K562 (cell line): ENCODE data around the gene HOTAIR. TPM values are rescaled to one million over a fixed set of nuclear protein-coding genes. Genes with fewer than 3 reads are reported as not detected.

Source experiments
- ATAC-seq: fragments of 200-7000 bp; cut with Tn5 transposase; 3 replicates; pipeline ENCODE4 v1.9.1; 2020; ENCODE audit warnings: moderate library complexity
- BruUV-seq: library from RNA; stranded (reverse); fragments of 400-500 nt; replicated peaks from 2 replicates; lab custom pipeline; 2021; lab: Mats Ljungman, UMichigan
- CTCF ChIA-PET: fragments of 300-600 bp; formaldehyde crosslinking; extraction: SDS; loops from one replicate; lab custom pipeline; 2021; ENCODE audit warnings: low intra/inter-chr PET ratio; lab: Yijun Ruan, JAX
- POLR2A ChIA-PET: fragments of 300-600, 350-650 bp; sonication (Branson Sonifier 250); formaldehyde crosslinking; extraction: SDS; loops from one replicate; lab custom pipeline; 2021; ENCODE audit warnings: antibody characterized with exemption, inconsistent platforms; lab: Yijun Ruan, JAX
- DNase-seq, 4 experiments: peaks; one replicate each; pipeline versions ENCODE4 v3.0.0 to v3.0.0-alpha.2; 2011 to 2018; ENCODE audit warnings: low spot score in 3 of 4, mixed read lengths in 3 of 4; ENCODE audit errors: extremely low read depth in 1 of 4
- FAIRE-seq: peaks from 2 replicates; lab custom pipeline; 2011; peaks lifted over from hg19 to GRCh38; lab: Jason Lieb, UNC
- H2AFZ ChIP-seq: 2 replicates; pipeline ENCODE4 v1.6.0; 2011; ENCODE audit warnings: low read depth, low read length, control low read depth, inconsistent platforms
- H3K27ac ChIP-seq: fragments of 200-600 bp; 3 replicates; pipeline ENCODE4 v1.8.0; 2011; ENCODE audit warnings: low read depth, mild to moderate bottlenecking, control low read depth, inconsistent platforms, low read length, moderate library complexity, mixed read lengths; ENCODE audit errors: extremely low read depth
- H3K27me3 ChIP-seq, 2 experiments: fragments of 300-600 bp in 1 of 2; 2 replicates in 1 of 2; 3 replicates in 1 of 2; pipeline versions ENCODE4 v1.6.0 to v1.8.0; 2011; ENCODE audit warnings: inconsistent platforms in 2 of 2, low read length in 2 of 2, mild to moderate bottlenecking in 1 of 2, mixed read lengths in 1 of 2, moderate library complexity in 1 of 2; ENCODE audit not compliant: control insufficient read depth in 2 of 2, insufficient read depth in 2 of 2
- H3K36me3 ChIP-seq: fragments of 300-600 bp; 3 replicates; pipeline ENCODE4 v1.8.0; 2011; ENCODE audit warnings: mild to moderate bottlenecking, low read length, inconsistent platforms; ENCODE audit not compliant: control insufficient read depth, insufficient read depth
- H3K4me1 ChIP-seq, 2 experiments: fragments of 200-600 bp in 1 of 2; replicated peaks in 1 of 2; 2 replicates in 1 of 2; 3 replicates in 1 of 2; pipeline versions ENCODE4 v1.5.1 to v1.8.0; 2011; ENCODE audit warnings: inconsistent platforms in 2 of 2, low read length in 2 of 2, mild to moderate bottlenecking in 1 of 2, mixed read lengths in 1 of 2, moderate library complexity in 1 of 2; ENCODE audit not compliant: control insufficient read depth in 2 of 2, insufficient read depth in 2 of 2
- H3K4me2 ChIP-seq: 2 replicates; pipeline ENCODE4 v1.6.1; 2011; ENCODE audit warnings: low read length, control low read depth, inconsistent platforms, mixed read lengths; ENCODE audit not compliant: insufficient read depth
- H3K4me3 ChIP-seq: fragments of 200-600 bp; sonication (generic), shearing (Covaris generic); 2 replicates; pipeline ENCODE4 v1.5.1; 2016; ENCODE audit warnings: control low read depth, inconsistent platforms
- H3K79me2 ChIP-seq: fragments of 200-600 bp; 3 replicates; pipeline ENCODE4 v1.8.0; 2011; ENCODE audit warnings: low read length, inconsistent platforms; ENCODE audit not compliant: control insufficient read depth, insufficient read depth
- H3K9ac ChIP-seq, 2 experiments: 2 replicates each; pipeline versions ENCODE4 v1.6.0 to v1.6.1; 2011; ENCODE audit warnings: low read depth in 2 of 2, low read length in 2 of 2, control low read depth in 1 of 2, inconsistent platforms in 1 of 2, mild to moderate bottlenecking in 1 of 2, mixed read lengths in 1 of 2; ENCODE audit not compliant: insufficient read depth in 1 of 2
- H3K9me1 ChIP-seq: one replicate; pipeline ENCODE4 v1.6.0; 2011; ENCODE audit warnings: inconsistent platforms, mild to moderate bottlenecking, low read length, moderate library complexity; ENCODE audit not compliant: control insufficient read depth, insufficient read depth
- H3K9me3 ChIP-seq: replicated peaks from 2 replicates; pipeline ENCODE4 v1.5.1; 2011; ENCODE audit warnings: low read depth, low read length, inconsistent platforms; ENCODE audit not compliant: control insufficient read depth, insufficient read depth
- H4K20me1 ChIP-seq: replicated peaks from 2 replicates; pipeline ENCODE4 v1.6.1; 2011; ENCODE audit warnings: low read length, inconsistent platforms, mixed read lengths; ENCODE audit not compliant: control insufficient read depth, insufficient read depth
- BRD9 ChIP-seq: fragments of 450-650 bp; IDR thresholded peaks from 2 replicates; pipeline ENCODE4 v1.6.1; 2018; ENCODE audit warnings: low read depth; ENCODE audit not compliant: partially characterized antibody
- CBX2 ChIP-seq: fragments of 200-600 bp; sonication (generic); IDR thresholded peaks from one replicate; pipeline ENCODE4 v1.6.1; 2012; ENCODE audit warnings: mild to moderate bottlenecking, low read length, inconsistent platforms; ENCODE audit not compliant: insufficient read depth, poor library complexity, severe bottlenecking
- ESRRA ChIP-seq: fragments of 450-650 bp; IDR thresholded peaks from 2 replicates; pipeline ENCODE4 v1.6.1; 2014; ENCODE audit warnings: low read depth, mild to moderate bottlenecking, moderate library complexity, borderline replicate concordance
- FOXJ3 ChIP-seq: sonication (generic); formaldehyde crosslinking; IDR thresholded peaks from 2 replicates; pipeline ENCODE4 v1.4.0; 2020; ENCODE audit warnings: mild to moderate bottlenecking, missing genetic modification reagents
- HSF4 ChIP-seq: fragments of 250-450 bp; sonication (Bioruptor Pico); IDR thresholded peaks from 2 replicates; pipeline ENCODE4 v2.1.2; 2022; ENCODE audit warnings: mild to moderate bottlenecking, moderate library complexity, borderline replicate concordance
- POLR3A ChIP-seq: IDR thresholded peaks from 2 replicates; pipeline ENCODE4 v1.6.1; 2011; ENCODE audit warnings: borderline replicate concordance, mild to moderate bottlenecking, moderate library complexity; ENCODE audit not compliant: insufficient read length, insufficient read depth; ENCODE audit errors: extremely low read depth
- SRF ChIP-seq, 2 experiments: fragments of 250-450, 450-650 bp in 1 of 2; sonication (Bioruptor Pico) in 1 of 2; sonication (generic) in 1 of 2; formaldehyde crosslinking; IDR thresholded peaks; 2 replicates each; pipeline versions ENCODE4 v1.5.0 to v1.5.1; 2020 to 2022; ENCODE audit warnings: mild to moderate bottlenecking in 1 of 2, missing genetic modification reagents in 1 of 2
- SRSF3 ChIP-seq: fragments of 200-400 bp; formaldehyde crosslinking; IDR thresholded peaks from 2 replicates; pipeline ENCODE4 v1.6.1; 2016; ENCODE audit warnings: mild to moderate bottlenecking, low read length, moderate library complexity; ENCODE audit not compliant: insufficient read depth
- ZBTB8A ChIP-seq: fragments of 450-650 bp; IDR thresholded peaks from 2 replicates; pipeline ENCODE4 v1.6.1; 2018; ENCODE audit warnings: mild to moderate bottlenecking, moderate library complexity; ENCODE audit not compliant: partially characterized antibody
- ZFP36 ChIP-seq: fragments of 150-350 bp; IDR thresholded peaks from 2 replicates; pipeline ENCODE4 v1.6.1; 2018; ENCODE audit warnings: low read length, low read depth; ENCODE audit not compliant: partially characterized antibody
- WGBS: fragments of 100-300 bp; shearing (Covaris generic); methylation state at CpG from one replicate; pipeline ENCODE4 v1.1.6; 2016; ENCODE audit warnings: low coverage, mixed read lengths; ENCODE audit not compliant: insufficient coverage; ENCODE audit errors: missing lambda C conversion rate; 5-methylcytosine and 5-hydroxymethylcytosine counted together
- in situ Hi-C: fragments of 300-500 bp; cut with MboI; formaldehyde crosslinking; loops from 4 replicates; pipeline ENCODE4 v1.15.0; 2018; ENCODE audit warnings: inconsistent platforms, mixed read lengths
- intact Hi-C: fragments of 100-400 bp; cut with micrococcal nuclease; formaldehyde crosslinking; loops from 2 replicates; pipeline ENCODE4 v1.14.2; 2022
- polyA plus RNA-seq, 8 experiments: library from polyadenylated mRNA; depleted of rRNA in 4 of 8; stranded (reverse) in 5 of 8; unstranded in 3 of 8; fragments of >200 nt; fragmentation: Nextera tagmentation in 2 of 8; fragmentation: Illumina TruSeq in 1 of 8; extraction: Ambion mirVana in 2 of 8; extraction: Trizol in 1 of 8; gene quantifications; 2 replicates each; pipeline versions ENCODE4 v1.2.1 to v1.2.3, GENCODE V29; 2011 to 2014; ENCODE audit warnings: inconsistent platforms in 1 of 8, missing spikeins in 1 of 8
- total RNA-seq, 7 experiments: library from RNA; depleted of rRNA in 6 of 7; stranded (reverse); fragments of >200 nt in 6 of 7; fragmentation: Illumina TruSeq in 2 of 7; extraction: Trizol in 2 of 7; gene quantifications; 2 replicates each; pipeline versions ENCODE4 v1.2.1 to v1.2.3, GENCODE V29; 2011 to 2021; ENCODE audit warnings: low replicate concordance in 1 of 7
- TF ChIP-seq, protein P1 (sequence below): sonication (generic); formaldehyde crosslinking; IDR thresholded peaks from 2 replicates; pipeline ENCODE4 v1.9.0; 2022; ENCODE audit warnings: mild to moderate bottlenecking, missing genetic modification reagents
- TF ChIP-seq, protein P2 (sequence below): IDR thresholded peaks from 2 replicates; pipeline ENCODE4 v1.6.1; 2016; ENCODE audit warnings: missing genetic modification characterization, missing compliant biosample characterization

The HOTAIR gene
- total and polyA plus RNA-seq, 9 of the 15 experiments (the other 6 are each of a cell fraction or from before 2014, with no cell fraction given), result 0.04 TPM; not detected in 8

- 12% methylated on average over 6 of the region's 15 CpGs for WGBS
- intact Hi-C loops, result no loop called here
- Histone ChIP-seq H3K4me2 (no peak overlapping the region), H3K9me3 (no peaks in the 10 kb centered on the region), H2AFZ (no peak overlapping the region), H3K36me3 (no peaks in the 10 kb centered on the region), H3K79me2 (no peaks in the 10 kb centered on the region), H3K4me3 (no peak overlapping the region), H3K9me1 (no peaks in the 10 kb centered on the region), H3K27me3 (peaks cover 78 to 82% of the 10 kb centered on the region in 2 experiments), H3K4me1 (peaks cover 0 to 18% of the 10 kb centered on the region in 2 experiments; a peak in 4 of 5 replicates), H4K20me1 (no peaks in the 10 kb centered on the region; the same call in 1 of the 2 replicates), H3K9ac (no peak overlapping the region), H3K27ac (no peak overlapping the region)
- FAIRE-seq, result no peak
- DNase-seq, result no peak
- in situ Hi-C loops, result no loop called here
- BruUV-seq, result no TSS peak
- CTCF ChIA-PET, result no interaction called here
- no peak for ATAC-seq
- POLR2A ChIA-PET, result interaction anchor here (0.6 kb wide), 1 partner anchor 31 kb away, joined by 3 read pairs; no protein-coding TSS in a partner anchor
- TF ChIP-seq, protein P1, sequence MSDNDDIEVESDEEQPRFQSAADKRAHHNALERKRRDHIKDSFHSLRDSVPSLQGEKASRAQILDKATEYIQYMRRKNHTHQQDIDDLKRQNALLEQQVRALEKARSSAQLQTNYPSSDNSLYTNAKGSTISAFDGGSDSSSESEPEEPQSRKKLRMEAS, result no peak
- peak; percentile 42 for TF ChIP-seq CBX2
These were observed 8.7 kb downstream of the HOTAIR start for GRCh38 chr12:53966085-53966384.

DNA sequence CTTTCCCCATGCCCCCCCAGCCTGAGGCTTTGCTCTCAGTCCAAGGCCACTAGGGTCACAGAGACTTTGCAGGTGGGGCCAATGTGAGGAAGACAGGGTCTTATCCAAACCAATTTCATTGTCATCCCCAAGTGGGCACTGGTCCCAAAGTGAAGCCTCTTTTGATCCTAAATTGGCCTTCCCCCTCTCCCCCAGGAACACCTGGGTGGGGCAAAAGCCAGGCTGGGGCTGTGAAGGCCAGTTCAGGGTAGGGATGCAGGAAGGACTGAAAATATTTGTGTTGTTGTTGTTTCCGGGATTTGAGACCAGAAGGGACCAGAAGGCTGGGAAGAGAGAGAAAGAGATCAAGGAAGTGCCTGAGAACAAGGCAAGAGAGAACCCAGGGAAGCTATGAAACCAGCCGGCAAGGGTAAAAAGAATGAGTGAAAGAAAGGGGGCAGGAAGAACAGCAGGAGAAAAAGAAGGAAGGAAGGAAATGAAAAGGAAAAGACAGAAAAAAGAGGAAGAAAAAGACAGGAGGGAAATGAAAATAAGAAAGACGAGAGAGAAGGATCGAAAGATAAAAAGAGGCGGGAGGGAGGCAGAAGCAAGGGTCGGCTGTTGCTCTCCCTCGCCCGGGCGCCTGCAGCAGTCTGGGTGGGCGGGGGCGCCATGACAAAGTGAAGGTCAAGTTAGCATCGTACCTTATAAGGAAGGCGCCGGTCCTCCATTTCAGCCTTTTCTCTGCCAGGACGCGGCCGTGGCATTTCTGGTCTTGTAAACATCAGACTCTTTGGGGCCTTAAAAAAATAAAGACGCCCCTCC is 9.3 kb downstream of the HOTAIR start:
- Histone ChIP-seq H3K27ac (no peak overlapping the region), H3K9me1 (no peaks in the 10 kb centered on the region), H3K36me3 (no peaks in the 10 kb centered on the region), H3K4me2 (no peak overlapping the region), H3K9ac (no peak overlapping the region), H4K20me1 (no peaks in the 10 kb centered on the region; the same call in 1 of the 2 replicates), H3K4me1 (peaks cover 0 to 23% of the 10 kb centered on the region in 2 experiments; a peak in 4 of 5 replicates), H2AFZ (no peak overlapping the region), H3K4me3 (no peak overlapping the region), H3K9me3 (no peaks in the 10 kb centered on the region), H3K27me3 (peaks cover 78 to 82% of the 10 kb centered on the region in 2 experiments), H3K79me2 (no peaks in the 10 kb centered on the region)
- CTCF ChIA-PET, result no interaction called here
- DNase-seq (no peak), FAIRE-seq (no peak), ATAC-seq (0 out of 3 replicates have a peak, but pooled peaks have one; percentile 29)
- WGBS, result 7% methylated on average over 16 of the region's 18 CpGs
- POLR2A ChIA-PET, result interaction anchor here (0.6 to 1.6 kb wide), 5 partner anchors 11 to 1068 kb away, joined by 3 read pairs; no protein-coding TSS in a partner anchor
- no TSS peak for BruUV-seq
- intact Hi-C loops, result no loop called here
- in situ Hi-C loops, result no loop called here
- TF ChIP-seq, protein P2, sequence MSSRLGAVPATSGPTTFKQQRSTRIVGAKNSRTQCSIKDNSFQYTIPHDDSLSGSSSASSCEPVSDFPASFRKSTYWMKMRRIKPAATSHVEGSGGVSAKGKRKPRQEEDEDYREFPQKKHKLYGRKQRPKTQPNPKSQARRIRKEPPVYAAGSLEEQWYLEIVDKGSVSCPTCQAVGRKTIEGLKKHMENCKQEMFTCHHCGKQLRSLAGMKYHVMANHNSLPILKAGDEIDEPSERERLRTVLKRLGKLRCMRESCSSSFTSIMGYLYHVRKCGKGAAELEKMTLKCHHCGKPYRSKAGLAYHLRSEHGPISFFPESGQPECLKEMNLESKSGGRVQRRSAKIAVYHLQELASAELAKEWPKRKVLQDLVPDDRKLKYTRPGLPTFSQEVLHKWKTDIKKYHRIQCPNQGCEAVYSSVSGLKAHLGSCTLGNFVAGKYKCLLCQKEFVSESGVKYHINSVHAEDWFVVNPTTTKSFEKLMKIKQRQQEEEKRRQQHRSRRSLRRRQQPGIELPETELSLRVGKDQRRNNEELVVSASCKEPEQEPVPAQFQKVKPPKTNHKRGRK (tag), result peak; percentile 90
- TF ChIP-seq FOXJ3 (CRISPR knock-in tag) (no peak), SRF (CRISPR knock-in tag; IDR thresholded peaks at IDR 0.05) (peak in 1 of 2 experiments; percentile 76; a peak in 1 of 4 replicates), POLR3A (no peak), BRD9 (no peak), SRSF3 (no peak), ZBTB8A (no peak), ZFP36 (no peak), HSF4 (CRISPR knock-in tag) (no peak), ESRRA (peak; percentile 42; the same call in 1 of the 2 replicates)
